Measurements from ENCODE around the gene TRIP6.
A peak's percentile ranks its signal among the peaks of the same experiment; 100 is the strongest.

Gene TRIP6

DNA sequence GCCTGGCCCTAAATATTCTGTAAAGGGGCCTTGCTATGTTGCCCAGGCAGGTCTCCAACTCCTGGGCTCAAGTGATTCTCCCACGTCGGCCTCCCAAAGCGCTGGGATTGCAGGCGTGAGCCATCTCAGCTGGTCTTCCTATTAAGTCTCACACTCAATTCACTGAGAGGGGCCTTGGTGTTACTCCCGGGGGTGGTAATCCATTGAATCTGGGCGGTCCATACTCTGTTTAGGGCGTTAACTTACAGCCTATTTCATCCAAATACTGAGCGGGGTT lies 7.1 kb downstream of the TRIP6 start:
- Mint-ChIP-seq H3K27me3 (peaks cover 6% of the 10 kb centered on the region), H3K4me1 (peaks cover 49% of the 10 kb centered on the region), H3K27ac (peak overlapping the region; percentile 98), H3K4me3 (peak overlapping the region; percentile 97), H3K36me3 (peaks cover 55% of the 10 kb centered on the region), H3K9me3 (no peaks in the 10 kb centered on the region)
- DNase-seq: no peak
- CTCF ChIA-PET: interaction anchor here (1.3 kb wide), 1 partner anchor 22 kb away, joined by 4 read pairs; the partner anchor contains the start of gene SLC12A9

DNA sequence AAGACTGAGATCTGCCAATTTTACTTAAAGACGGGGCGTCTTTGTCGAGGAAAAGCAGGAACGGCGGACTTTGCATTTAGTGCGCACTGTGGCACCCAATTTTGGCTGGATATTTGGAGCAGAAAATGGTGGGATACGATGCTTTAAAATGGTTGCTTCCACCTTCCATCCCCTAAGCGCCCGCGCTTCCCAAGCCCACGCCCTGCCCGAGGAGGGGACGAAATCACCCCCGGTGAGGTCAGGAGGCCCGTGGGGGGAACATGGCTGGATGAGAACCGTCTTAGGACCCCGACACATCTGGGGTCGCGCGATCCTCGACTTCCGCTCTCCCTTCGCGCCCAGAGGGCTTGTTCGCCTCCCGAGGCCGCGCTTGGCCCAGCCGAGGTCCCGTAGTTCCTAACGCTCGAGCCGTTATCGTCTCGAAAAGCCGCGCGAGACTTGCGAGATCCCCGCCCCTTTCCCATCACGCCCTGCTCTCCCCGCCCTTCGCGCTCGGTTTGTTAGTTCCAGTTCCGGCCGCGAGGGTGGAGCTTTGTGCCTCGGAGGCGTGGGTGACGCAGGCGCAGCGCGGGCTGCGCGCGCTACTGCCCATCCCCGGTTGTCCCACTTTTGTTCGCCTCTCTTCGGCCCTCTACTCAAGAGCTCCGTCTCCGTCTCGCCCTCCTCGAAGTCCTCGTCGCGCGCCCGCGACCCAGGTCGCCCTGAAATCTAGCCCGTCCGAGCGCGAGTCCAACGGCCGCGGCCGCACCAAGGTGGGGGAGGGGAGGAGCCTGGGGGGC lies 7.6 kb downstream of the TRIP6 start, which contains the start of gene SRRT:
Gene SRRT (plus strand): TSS at position 527 of the 779 bp plus-strand sequence. CDS start 488 bp downstream, outside the sequence.
- CTCF ChIA-PET: interaction anchor here (1.3 to 1.9 kb wide), 3 partner anchors 15 to 169 kb away, joined by 4 to 7 read pairs (median 5); partner anchors contain the start of genes POP7, SLC12A9 and UFSP1
- H3K4me3 Mint-ChIP-seq: peak within 1 kb of the TSS; percentile 97
- H3K9me3 Mint-ChIP-seq: no peaks in the 10 kb centered on the region
- DNase-seq: peak; percentile 99
- peaks cover 55% of the 10 kb centered on the region for H3K4me1 Mint-ChIP-seq
- H3K27ac Mint-ChIP-seq: peak within 1 kb of the TSS; percentile 98
- peaks cover 6% of the 10 kb centered on the region for H3K27me3 Mint-ChIP-seq
- H3K36me3 Mint-ChIP-seq: peaks cover 60% of the 10 kb centered on the region

DNA sequence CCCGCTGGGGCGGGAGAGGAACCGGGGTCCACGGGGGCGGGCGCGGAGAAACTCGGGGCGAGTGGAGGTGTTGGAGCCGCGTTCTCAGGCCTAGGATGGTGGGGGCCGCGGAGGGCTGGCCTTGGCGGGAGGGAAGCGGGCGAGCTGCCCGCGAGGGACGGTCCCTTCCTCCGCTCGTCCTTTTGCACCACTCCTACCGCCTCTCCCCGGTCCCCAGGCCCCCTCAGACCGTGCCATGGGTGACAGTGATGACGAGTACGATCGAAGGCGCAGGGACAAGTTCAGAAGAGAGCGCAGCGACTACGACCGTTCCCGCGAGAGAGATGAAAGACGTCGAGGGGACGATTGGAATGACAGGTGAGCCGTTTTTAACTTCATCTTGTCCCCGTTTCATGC lies 8.2 kb downstream of the TRIP6 start:
- Mint-ChIP-seq H3K36me3 (peaks cover 63% of the 10 kb centered on the region), H3K9me3 (no peaks in the 10 kb centered on the region), H3K27ac (peak overlapping the region; percentile 98), H3K27me3 (peaks cover 6% of the 10 kb centered on the region), H3K4me3 (peak overlapping the region; percentile 97), H3K4me1 (peaks cover 58% of the 10 kb centered on the region)
- CTCF ChIA-PET: interaction anchor here (1.3 to 1.9 kb wide), 3 partner anchors 14 to 170 kb away, joined by 4 to 7 read pairs (median 5); partner anchors contain the start of genes POP7, SLC12A9 and UFSP1
- peak; percentile 60 for DNase-seq

- Mint-ChIP-seq H3K4me1 (peaks cover 66% of the 10 kb centered on the region), H3K9me3 (no peaks in the 10 kb centered on the region), H3K36me3 (peaks cover 74% of the 10 kb centered on the region), H3K27me3 (peaks cover 6% of the 10 kb centered on the region), H3K4me3 (no peak overlapping the region), H3K27ac (no peak overlapping the region)
- CTCF ChIA-PET: interaction anchor here (0.9 to 2.2 kb wide), 2 partner anchors 25 to 199 kb away, joined by 3 to 7 read pairs; partner anchors contain the start of gene SLC12A9
- no peak for DNase-seq
These were observed 10.8 kb downstream of the TRIP6 start for GRCh38 chr7:100878013-100878412.

DNA sequence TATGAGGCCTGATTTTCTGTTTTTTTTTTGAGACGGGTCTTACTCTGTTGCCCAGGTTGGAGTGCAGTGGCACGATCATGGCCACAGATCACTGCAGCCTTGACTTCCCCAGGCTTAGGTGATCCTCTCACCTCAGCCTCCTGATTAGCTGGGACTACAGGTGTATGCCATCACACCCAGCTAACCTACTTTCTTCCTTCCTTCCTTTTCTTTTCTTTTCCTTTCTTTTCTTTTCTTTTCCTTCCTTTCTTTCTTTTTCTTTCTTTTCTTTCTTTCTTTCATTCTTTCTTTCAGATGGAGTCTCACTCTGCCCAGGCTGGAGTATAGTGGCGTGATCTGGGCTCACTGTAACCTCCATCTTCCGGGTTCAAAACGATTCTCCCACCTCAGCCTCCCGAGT lies 11.5 kb downstream of the TRIP6 start:
- H3K27me3 Mint-ChIP-seq: peaks cover 6% of the 10 kb centered on the region
- CTCF ChIA-PET: no interaction called here
- H3K36me3 Mint-ChIP-seq: peaks cover 75% of the 10 kb centered on the region
- peaks cover 66% of the 10 kb centered on the region for H3K4me1 Mint-ChIP-seq
- H3K4me3 Mint-ChIP-seq: no peak overlapping the region
- no peaks in the 10 kb centered on the region for H3K9me3 Mint-ChIP-seq
- no peak for DNase-seq
- peak overlapping the region; percentile 20 for H3K27ac Mint-ChIP-seq

GRCh38 chr7:100879685-100880261 lies 12.6 kb downstream of the TRIP6 start:
- H3K4me1 Mint-ChIP-seq: peaks cover 59% of the 10 kb centered on the region
- peaks cover 76% of the 10 kb centered on the region for H3K36me3 Mint-ChIP-seq
- no peaks in the 10 kb centered on the region for H3K9me3 Mint-ChIP-seq
- DNase-seq: no peak
- CTCF ChIA-PET: interaction anchor here (0.6 kb wide), 1 partner anchor 179 kb away, joined by 3 read pairs; no protein-coding TSS in a partner anchor
- H3K27me3 Mint-ChIP-seq: peaks cover 3% of the 10 kb centered on the region
- H3K27ac Mint-ChIP-seq: peak overlapping the region; percentile 8
- H3K4me3 Mint-ChIP-seq: no peak overlapping the region

DNA sequence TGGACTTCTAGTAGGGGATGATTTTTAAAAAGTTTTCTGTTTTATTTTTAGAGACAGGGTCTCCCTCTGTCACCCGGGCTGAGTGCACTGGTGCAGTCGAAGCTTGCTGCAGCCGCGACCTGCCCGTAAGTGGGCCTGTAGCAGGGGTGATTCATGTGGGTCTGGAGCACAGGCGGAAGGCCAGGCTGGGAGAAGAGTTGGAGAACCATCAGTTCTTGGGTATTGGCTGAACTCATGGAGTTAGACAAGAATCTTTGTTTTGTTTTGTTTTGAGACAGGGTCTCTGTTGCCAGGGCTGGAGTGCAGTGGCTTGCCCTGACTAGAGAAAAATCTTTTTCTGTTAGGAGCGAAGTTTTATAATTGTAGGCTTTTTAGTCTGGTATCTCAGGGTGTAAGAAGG lies 13.5 kb downstream of the TRIP6 start:
- peaks cover 78% of the 10 kb centered on the region for H3K36me3 Mint-ChIP-seq
- no peaks in the 10 kb centered on the region for H3K27me3 Mint-ChIP-seq
- no peak for DNase-seq
- no peak overlapping the region for H3K4me3 Mint-ChIP-seq
- no peak overlapping the region for H3K27ac Mint-ChIP-seq
- H3K4me1 Mint-ChIP-seq: peaks cover 57% of the 10 kb centered on the region
- H3K9me3 Mint-ChIP-seq: no peaks in the 10 kb centered on the region
- CTCF ChIA-PET: no interaction called here

DNA sequence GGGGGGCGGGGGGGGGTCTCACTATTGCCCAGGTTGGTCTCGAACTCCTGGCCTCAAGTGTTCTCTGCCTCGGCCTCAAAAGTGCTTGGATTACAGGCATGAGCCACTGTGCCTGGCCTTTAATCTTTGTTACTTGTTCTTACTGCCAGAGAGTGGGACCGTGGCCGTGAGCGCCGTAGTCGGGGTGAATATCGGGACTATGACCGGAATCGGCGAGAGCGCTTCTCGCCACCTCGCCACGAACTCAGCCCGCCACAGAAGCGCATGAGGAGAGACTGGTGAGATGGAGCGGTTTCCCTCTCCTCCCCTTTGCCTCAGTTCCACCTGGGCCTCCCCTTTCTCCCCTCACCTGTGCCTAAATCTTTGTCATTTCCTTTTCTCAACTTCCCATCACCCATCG lies 13.9 kb downstream of the TRIP6 start:
- peaks cover 81% of the 10 kb centered on the region for H3K36me3 Mint-ChIP-seq
- peaks cover 58% of the 10 kb centered on the region for H3K4me1 Mint-ChIP-seq
- no peak for DNase-seq
- H3K27ac Mint-ChIP-seq: peak overlapping the region; percentile 77
- H3K4me3 Mint-ChIP-seq: no peak overlapping the region
- no peaks in the 10 kb centered on the region for H3K27me3 Mint-ChIP-seq
- CTCF ChIA-PET: interaction anchor here (0.5 kb wide), 1 partner anchor 255 kb away, joined by 4 read pairs; no protein-coding TSS in a partner anchor
- no peaks in the 10 kb centered on the region for H3K9me3 Mint-ChIP-seq

DNA sequence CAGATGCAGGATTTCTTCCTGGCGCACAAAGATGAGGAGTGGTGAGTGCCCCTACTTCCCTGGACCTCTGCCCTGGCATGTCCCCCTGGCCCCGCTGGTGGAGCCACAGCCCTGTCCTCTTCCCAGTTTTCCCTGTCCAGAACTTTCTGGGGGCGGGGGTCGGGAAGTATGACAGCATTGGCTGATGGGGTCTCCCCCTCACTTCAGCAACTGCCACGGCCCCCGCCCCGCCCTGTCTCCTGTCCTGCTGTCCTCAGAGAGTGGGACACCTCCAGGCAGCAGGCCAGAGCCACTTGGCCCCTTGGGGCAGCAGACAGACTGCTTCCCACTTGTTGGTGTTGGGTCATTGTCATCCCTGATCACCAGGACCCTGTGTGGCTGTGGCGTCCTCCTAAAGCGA lies 15.0 kb downstream of the TRIP6 start:
- Mint-ChIP-seq H3K4me3 (no peak overlapping the region), H3K27ac (no peak overlapping the region)

GRCh38 chr7:100882785-100883526 lies 15.8 kb downstream of the TRIP6 start:
- Mint-ChIP-seq H3K27me3 (no peaks in the 10 kb centered on the region), H3K4me1 (peaks cover 62% of the 10 kb centered on the region), H3K27ac (peak overlapping the region; percentile 72), H3K36me3 (peaks cover 88% of the 10 kb centered on the region), H3K4me3 (no peak overlapping the region), H3K9me3 (no peaks in the 10 kb centered on the region)
- no peak for DNase-seq
- CTCF ChIA-PET: interaction anchor here (0.6 kb wide), 1 partner anchor 235 kb away, joined by 3 read pairs; no protein-coding TSS in a partner anchor

More for the DNA sequence above, 15.0 kb downstream of the TRIP6 start:
- Mint-ChIP-seq H3K4me1 (peaks cover 59% of the 10 kb centered on the region), H3K27me3 (no peaks in the 10 kb centered on the region), H3K36me3 (peaks cover 85% of the 10 kb centered on the region), H3K9me3 (no peaks in the 10 kb centered on the region)
- CTCF ChIA-PET: no interaction called here
- no peak for DNase-seq

- H3K9me3 Mint-ChIP-seq: no peaks in the 10 kb centered on the region
- no peak overlapping the region for H3K4me3 Mint-ChIP-seq
- CTCF ChIA-PET: no interaction called here
- peaks cover 3% of the 10 kb centered on the region for H3K27me3 Mint-ChIP-seq
- peaks cover 53% of the 10 kb centered on the region for H3K4me1 Mint-ChIP-seq
- peaks cover 80% of the 10 kb centered on the region for H3K36me3 Mint-ChIP-seq
- no peak for DNase-seq
- H3K27ac Mint-ChIP-seq: peak overlapping the region; percentile 70
These were observed 17.7 kb downstream of the TRIP6 start for GRCh38 chr7:100884736-100885439.

DNA sequence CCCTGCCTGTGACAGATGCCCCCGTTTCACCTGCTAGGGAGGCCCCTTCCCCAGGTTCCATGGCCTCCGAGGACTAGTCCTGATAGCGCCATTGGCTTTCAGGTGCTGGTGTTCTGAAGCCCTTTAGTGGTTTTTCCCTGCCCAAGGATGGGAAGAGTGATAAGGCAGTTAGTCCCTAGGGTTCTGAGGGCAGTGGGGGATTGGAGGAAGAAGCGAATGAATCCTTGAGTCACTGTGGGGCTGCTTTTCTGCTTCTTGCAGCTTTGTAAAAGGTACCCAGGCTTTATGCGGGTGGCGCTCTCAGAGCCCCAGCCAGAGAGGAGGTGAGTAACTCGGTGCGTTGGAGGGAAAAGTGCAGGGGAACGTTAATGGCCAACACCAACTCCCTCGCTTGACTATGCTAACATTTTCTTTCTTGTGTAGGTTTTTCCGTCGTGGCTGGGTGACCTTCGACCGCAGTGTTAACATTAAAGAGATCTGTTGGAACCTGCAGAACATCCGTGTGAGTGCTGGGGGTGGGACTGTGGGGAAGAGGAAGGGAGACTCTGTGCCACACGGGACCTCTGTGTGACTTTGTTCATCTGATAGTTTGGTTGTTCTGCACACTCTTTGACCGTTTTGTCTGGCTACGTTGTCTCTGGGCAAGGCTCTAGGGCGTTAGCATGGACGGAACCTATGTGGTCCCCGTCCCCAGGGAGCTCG lies 18.4 kb downstream of the TRIP6 start:
- no peaks in the 10 kb centered on the region for H3K9me3 Mint-ChIP-seq
- H3K27me3 Mint-ChIP-seq: peaks cover 10% of the 10 kb centered on the region
- DNase-seq: no peak
- H3K4me1 Mint-ChIP-seq: peaks cover 57% of the 10 kb centered on the region
- peak overlapping the region; percentile 42 for H3K27ac Mint-ChIP-seq
- peak overlapping the region; percentile 6 for H3K4me3 Mint-ChIP-seq
- peaks cover 77% of the 10 kb centered on the region for H3K36me3 Mint-ChIP-seq
- CTCF ChIA-PET: no interaction called here
